Uterus (tissue), 4 donors: ENCODE data around the gene DLG5. TPM values are rescaled to one million over a fixed set of nuclear protein-coding genes. Genes with fewer than 3 reads are reported as not detected.

Experiments used
- DNase-seq, 2 donors: peaks; one replicate each; pipeline ENCODE4 v3.0.0-alpha.2; 2019 to 2020
- H3K27ac ChIP-seq, 2 donors: fragments of 200-600 bp; sonication (generic); 1 replicate in 1 of 2; 2 replicates in 1 of 2; pipeline ENCODE4 v1.5.1; 2016 to 2018
- H3K27me3 ChIP-seq, 2 donors: fragments of 200-600 bp; sonication (generic); one replicate each; pipeline ENCODE4 v1.5.1; 2018 to 2019; ENCODE audit warnings: control low read depth in 1 of 2
- H3K36me3 ChIP-seq, 2 donors: fragments of 200-600 bp; sonication (generic); one replicate each; pipeline ENCODE4 v1.5.1; 2019; ENCODE audit warnings: control low read depth in 1 of 2
- H3K4me1 ChIP-seq, 2 donors: fragments of 200-600 bp; sonication (generic); one replicate each; pipeline ENCODE4 v1.5.1; 2018 to 2019; ENCODE audit warnings: control low read depth in 1 of 2
- H3K4me3 ChIP-seq, 2 donors: fragments of 200-600 bp; sonication (generic); 1 replicate in 1 of 2; 2 replicates in 1 of 2; pipeline ENCODE4 v1.5.1; 2018 to 2019; ENCODE audit warnings: mild to moderate bottlenecking in 1 of 2
- H3K9me3 ChIP-seq, 2 donors: fragments of 200-600 bp; sonication (generic); one replicate each; pipeline ENCODE4 v1.5.1; 2019; ENCODE audit warnings: control low read depth in 1 of 2
- POLR2A ChIP-seq, 2 donors: fragments of 450-650 bp; IDR thresholded peaks; one replicate each; pipeline ENCODE4 v1.6.1; 2016; ENCODE audit warnings: antibody characterized with exemption in 2 of 2, mild to moderate bottlenecking in 1 of 2, moderate library complexity in 1 of 2
- intact Hi-C: fragments of 100-400 bp; cut with DNase I; formaldehyde crosslinking; loops from one replicate; pipeline ENCODE4 v1.15.1; 2023; ENCODE audit warnings: low total_unique reads
- total RNA-seq, 4 donors: library from RNA; depleted of rRNA in 3 of 4; stranded (reverse); fragments of >200 nt in 3 of 4; gene quantifications; one replicate each; pipeline versions ENCODE4 v1.1.0 to v1.2.4, GENCODE V29; 2014 to 2023
- TF ChIP-seq, protein P1 (sequence below), 4 experiments: fragments of 200-600 bp in 2 of 4; fragments of 450-650 bp in 2 of 4; sonication (generic) in 2 of 4; IDR thresholded peaks; one replicate each; pipeline ENCODE4 v1.5.1; 2016 to 2019; ENCODE audit warnings: antibody characterized with exemption in 4 of 4, mild to moderate bottlenecking in 2 of 4, moderate library complexity in 1 of 4
- donor health status: DM: yes; HTN: yes; CAD: no.

Gene DLG5
- total RNA-seq, 4 donors from 2014 or later: 27.1 to 72.6 (median 46.5) TPM

DNA sequence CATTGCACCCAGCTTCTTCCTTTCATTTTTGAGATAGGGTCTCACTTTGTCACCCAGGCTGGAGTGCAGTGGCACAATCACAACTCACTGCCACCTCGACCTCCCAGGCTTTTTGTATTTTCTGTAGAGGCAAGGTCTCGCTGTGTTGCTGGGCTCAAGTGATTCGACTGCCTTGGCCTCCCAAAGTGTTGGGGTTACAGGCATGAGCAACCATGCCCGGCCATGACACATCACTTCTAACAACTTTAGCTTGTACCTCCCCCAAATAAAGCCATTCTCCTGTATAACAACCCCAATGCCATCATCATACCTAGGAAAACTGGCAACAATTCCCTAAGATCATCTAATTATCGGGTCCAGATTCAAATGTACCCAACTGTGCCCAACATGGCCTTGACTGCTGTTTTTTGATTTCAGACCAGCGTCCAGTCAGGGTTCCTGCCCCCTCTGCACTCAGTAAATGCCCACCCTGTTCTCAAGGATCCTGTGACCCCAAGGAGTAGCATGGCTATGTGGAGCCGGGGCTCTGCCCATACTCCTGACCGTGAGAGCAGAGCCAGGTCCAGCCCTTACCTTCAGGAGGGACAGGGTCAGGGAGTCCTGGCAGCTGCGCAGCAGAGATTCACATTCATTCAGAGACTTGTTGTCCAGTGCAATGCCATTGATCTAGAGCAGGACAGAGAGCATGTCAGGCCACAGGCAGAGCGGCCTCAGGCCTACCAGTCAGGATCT is 102.6 kb downstream of the DLG5 start:
- TF ChIP-seq POLR2A (IDR thresholded peaks at IDR 0.05): no peak
- TF ChIP-seq, protein P1, sequence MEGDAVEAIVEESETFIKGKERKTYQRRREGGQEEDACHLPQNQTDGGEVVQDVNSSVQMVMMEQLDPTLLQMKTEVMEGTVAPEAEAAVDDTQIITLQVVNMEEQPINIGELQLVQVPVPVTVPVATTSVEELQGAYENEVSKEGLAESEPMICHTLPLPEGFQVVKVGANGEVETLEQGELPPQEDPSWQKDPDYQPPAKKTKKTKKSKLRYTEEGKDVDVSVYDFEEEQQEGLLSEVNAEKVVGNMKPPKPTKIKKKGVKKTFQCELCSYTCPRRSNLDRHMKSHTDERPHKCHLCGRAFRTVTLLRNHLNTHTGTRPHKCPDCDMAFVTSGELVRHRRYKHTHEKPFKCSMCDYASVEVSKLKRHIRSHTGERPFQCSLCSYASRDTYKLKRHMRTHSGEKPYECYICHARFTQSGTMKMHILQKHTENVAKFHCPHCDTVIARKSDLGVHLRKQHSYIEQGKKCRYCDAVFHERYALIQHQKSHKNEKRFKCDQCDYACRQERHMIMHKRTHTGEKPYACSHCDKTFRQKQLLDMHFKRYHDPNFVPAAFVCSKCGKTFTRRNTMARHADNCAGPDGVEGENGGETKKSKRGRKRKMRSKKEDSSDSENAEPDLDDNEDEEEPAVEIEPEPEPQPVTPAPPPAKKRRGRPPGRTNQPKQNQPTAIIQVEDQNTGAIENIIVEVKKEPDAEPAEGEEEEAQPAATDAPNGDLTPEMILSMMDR (IDR thresholded peaks at IDR 0.05): no peak
- no peak overlapping the region for H3K27ac ChIP-seq
- intact Hi-C loops: no loop called here
- no peak overlapping the region for H3K4me3 ChIP-seq
- no peaks in the 10 kb centered on the region for H3K4me1 ChIP-seq
- no peak for DNase-seq
- H3K27me3 ChIP-seq: no peaks in the 10 kb centered on the region
- no peaks in the 10 kb centered on the region for H3K9me3 ChIP-seq
- no peaks in the 10 kb centered on the region for H3K36me3 ChIP-seq

DNA sequence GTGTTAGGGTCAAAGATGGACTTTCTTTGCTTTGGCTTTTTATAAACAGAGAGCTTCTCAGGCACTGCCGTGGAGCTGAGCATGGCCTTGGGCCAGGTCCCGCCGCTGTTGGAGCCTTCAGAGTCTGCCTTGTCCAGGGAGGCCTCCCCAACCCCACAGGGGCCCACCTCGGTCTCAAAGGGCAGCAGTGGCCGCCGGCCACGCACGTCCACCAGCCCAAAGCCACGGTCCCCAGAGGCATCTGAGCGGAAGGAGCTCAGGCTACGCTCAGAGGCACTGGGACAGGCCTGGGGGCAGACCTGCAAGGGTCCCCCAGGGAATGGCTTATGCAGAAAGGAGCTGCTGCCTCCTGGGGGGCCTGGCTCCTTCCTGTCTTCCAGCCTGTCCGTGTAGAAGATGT is 105.0 kb downstream of the DLG5 start:
- intact Hi-C loops: no loop called here
- Histone ChIP-seq H3K27ac (no peak overlapping the region), H3K27me3 (no peaks in the 10 kb centered on the region), H3K9me3 (no peaks in the 10 kb centered on the region), H3K36me3 (no peaks in the 10 kb centered on the region), H3K4me3 (no peak overlapping the region), H3K4me1 (no peaks in the 10 kb centered on the region)
- TF ChIP-seq, protein P1 (IDR thresholded peaks at IDR 0.05): no peak
- TF ChIP-seq POLR2A (IDR thresholded peaks at IDR 0.05): no peak
- no peak for DNase-seq

DNA sequence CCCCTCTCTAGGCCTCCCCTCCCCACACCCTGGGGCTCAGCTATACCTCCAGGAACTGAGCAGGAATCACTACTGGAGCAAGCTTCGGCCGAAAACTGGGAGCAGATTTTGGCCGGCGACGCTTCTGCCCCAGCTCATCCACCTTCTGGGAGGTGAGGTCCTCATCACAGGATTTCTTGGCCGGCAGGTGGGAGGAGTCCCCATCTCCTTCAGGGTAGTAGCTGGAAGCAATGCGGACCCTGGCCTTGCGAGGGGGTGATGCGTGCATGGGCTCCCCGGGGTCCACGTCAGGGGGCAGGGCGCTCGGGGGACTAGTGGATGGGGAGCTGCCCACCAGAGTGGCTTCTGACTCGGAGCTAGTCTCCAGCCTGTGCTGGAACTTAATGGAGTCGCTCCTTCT is 105.5 kb downstream of the DLG5 start:
- no peak for DNase-seq
- Histone ChIP-seq H3K4me1 (no peaks in the 10 kb centered on the region), H3K36me3 (no peaks in the 10 kb centered on the region), H3K27ac (no peak overlapping the region), H3K4me3 (no peak overlapping the region), H3K27me3 (no peaks in the 10 kb centered on the region), H3K9me3 (no peaks in the 10 kb centered on the region)
- TF ChIP-seq, protein P1 (IDR thresholded peaks at IDR 0.05): no peak
- no peak for TF ChIP-seq POLR2A (IDR thresholded peaks at IDR 0.05)
- intact Hi-C loops: no loop called here

DNA sequence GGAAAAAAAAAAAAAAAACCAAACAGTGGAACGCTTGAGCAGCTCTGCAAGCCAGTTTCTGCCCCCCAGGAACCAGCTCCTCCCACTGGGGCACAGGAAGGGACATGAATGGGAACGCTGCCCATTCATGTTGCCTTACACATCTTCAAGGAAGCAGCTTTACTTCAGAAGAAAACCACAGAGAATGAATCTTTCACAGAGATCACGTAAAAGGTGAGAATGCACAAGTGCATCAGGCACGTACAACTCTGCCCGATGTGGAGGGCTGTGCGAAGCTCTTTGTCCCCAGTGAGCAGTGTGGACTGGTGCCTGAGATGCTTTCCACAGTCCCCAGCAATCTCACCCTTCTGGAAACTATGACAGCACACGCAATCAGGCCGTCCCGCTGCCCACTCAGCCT is 106.2 kb downstream of the DLG5 start:
- DNase-seq: no peak
- intact Hi-C loops: no loop called here

More for the DNA sequence above, 106.2 kb downstream of the DLG5 start:
- Histone ChIP-seq H3K27me3 (no peaks in the 10 kb centered on the region), H3K9me3 (no peaks in the 10 kb centered on the region), H3K4me3 (no peak overlapping the region), H3K27ac (no peak overlapping the region), H3K4me1 (no peaks in the 10 kb centered on the region), H3K36me3 (no peaks in the 10 kb centered on the region)
- TF ChIP-seq, protein P1 (IDR thresholded peaks at IDR 0.05): no peak
- TF ChIP-seq POLR2A (IDR thresholded peaks at IDR 0.05): no peak
